ENCODE results near the gene PCSK6. TPM values are rescaled to one million over a fixed set of nuclear protein-coding genes. Genes with fewer than 3 reads are reported as not detected.

The PCSK6 gene
- total RNA-seq, 1 experiment from 2014 or later, result 3.7 TPM

DNA sequence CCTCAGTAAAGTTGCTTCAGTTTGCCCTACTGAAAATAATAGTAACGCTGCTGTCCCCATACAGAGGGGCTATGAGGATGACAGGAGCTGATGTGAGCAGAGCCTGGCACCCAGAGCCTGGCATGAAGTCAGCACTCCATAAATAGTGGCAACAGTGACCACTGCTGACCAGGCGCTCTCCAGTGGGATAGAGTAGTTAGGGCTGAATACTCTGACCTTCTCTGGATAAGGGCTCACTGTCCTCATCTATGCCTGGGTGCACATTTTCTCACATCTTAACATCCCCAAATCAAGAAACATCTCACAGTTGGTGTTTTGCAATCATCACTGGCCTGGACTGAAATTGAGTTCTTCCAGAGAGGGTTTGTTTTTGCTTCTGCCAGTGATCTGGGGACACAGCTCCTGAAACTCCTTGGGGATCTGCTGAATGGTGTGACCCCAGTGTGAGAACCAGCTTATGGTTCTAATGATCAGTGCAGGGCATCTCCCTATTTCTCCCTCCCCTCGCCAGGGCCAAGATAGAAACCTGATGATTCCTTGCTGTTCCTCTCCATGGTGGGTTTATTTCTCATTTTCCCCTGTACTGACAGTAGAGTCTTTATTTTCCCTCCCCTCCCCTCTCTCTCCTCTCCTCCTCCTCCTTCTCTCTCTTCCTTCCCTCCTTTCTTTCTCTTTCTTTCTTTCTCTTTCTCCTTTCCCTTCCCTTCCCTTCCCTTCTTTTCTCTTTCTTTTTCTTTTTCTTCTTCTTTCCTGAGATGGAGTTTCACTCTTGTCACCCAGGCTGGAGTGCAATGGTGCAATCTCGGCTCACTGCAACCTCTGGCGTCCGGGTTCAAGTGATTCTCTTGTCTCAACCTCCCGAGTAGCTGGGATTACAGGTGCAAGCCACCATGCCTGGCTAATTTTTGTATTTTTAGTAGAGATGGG is 3.5 kb upstream of the PCSK6 start:
- BruUV-seq (replicated peaks), result no TSS peak
- CTCF ChIA-PET, result no interaction called here
- no peak for ATAC-seq
- H3F3A ChIP-seq (ENCODE audit: low read length, unreplicated experiment), result no peaks in the 10 kb centered on the region
- POLR2A ChIA-PET (ENCODE audit: unreplicated experiment), result no interaction called here
- H3K27ac ChIP-seq (ENCODE audit: low read length), result no peak overlapping the region
- no peak overlapping the region for H3K9ac ChIP-seq (ENCODE audit: low read length)
- no peaks in the 10 kb centered on the region for H3K79me2 ChIP-seq (ENCODE audit: low read length)
- TF ChIP-seq EZH2 (IDR thresholded peaks at IDR 0.05; ENCODE audit: low read length, unreplicated experiment), result no peak
- TF ChIP-seq, protein P1, sequence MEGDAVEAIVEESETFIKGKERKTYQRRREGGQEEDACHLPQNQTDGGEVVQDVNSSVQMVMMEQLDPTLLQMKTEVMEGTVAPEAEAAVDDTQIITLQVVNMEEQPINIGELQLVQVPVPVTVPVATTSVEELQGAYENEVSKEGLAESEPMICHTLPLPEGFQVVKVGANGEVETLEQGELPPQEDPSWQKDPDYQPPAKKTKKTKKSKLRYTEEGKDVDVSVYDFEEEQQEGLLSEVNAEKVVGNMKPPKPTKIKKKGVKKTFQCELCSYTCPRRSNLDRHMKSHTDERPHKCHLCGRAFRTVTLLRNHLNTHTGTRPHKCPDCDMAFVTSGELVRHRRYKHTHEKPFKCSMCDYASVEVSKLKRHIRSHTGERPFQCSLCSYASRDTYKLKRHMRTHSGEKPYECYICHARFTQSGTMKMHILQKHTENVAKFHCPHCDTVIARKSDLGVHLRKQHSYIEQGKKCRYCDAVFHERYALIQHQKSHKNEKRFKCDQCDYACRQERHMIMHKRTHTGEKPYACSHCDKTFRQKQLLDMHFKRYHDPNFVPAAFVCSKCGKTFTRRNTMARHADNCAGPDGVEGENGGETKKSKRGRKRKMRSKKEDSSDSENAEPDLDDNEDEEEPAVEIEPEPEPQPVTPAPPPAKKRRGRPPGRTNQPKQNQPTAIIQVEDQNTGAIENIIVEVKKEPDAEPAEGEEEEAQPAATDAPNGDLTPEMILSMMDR (conservative IDR thresholded peaks at IDR 0.05; ENCODE audit: low read depth, low read length), result no peak
- TF ChIP-seq EZH2phosphoT487 (IDR thresholded peaks at IDR 0.05; ENCODE audit: borderline replicate concordance, low read length), result no peak
- H3K36me3 ChIP-seq (ENCODE audit: low read depth, low read length), result no peaks in the 10 kb centered on the region
- no peaks in the 10 kb centered on the region for H4K20me1 ChIP-seq (ENCODE audit: low read length)
- no peak for DNase-seq
- no peaks in the 10 kb centered on the region for H3K4me1 ChIP-seq (ENCODE audit: insufficient read depth, low read length)
- H2AFZ ChIP-seq (ENCODE audit: low read length), result no peak overlapping the region
- H3K4me3 ChIP-seq (ENCODE audit: low read length), result no peak overlapping the region
- intact Hi-C loops (cut with micrococcal nuclease), result no loop called here
- no peak overlapping the region for H3K4me2 ChIP-seq (ENCODE audit: low read length)
- no peaks in the 10 kb centered on the region for H3K9me2 ChIP-seq (replicated peaks; ENCODE audit: low read length)
- H3K9me3 ChIP-seq (ENCODE audit: low read length), result no peaks in the 10 kb centered on the region
- H3K27me3 ChIP-seq (ENCODE audit: low read length), result peaks cover 15% of the 10 kb centered on the region

DNA sequence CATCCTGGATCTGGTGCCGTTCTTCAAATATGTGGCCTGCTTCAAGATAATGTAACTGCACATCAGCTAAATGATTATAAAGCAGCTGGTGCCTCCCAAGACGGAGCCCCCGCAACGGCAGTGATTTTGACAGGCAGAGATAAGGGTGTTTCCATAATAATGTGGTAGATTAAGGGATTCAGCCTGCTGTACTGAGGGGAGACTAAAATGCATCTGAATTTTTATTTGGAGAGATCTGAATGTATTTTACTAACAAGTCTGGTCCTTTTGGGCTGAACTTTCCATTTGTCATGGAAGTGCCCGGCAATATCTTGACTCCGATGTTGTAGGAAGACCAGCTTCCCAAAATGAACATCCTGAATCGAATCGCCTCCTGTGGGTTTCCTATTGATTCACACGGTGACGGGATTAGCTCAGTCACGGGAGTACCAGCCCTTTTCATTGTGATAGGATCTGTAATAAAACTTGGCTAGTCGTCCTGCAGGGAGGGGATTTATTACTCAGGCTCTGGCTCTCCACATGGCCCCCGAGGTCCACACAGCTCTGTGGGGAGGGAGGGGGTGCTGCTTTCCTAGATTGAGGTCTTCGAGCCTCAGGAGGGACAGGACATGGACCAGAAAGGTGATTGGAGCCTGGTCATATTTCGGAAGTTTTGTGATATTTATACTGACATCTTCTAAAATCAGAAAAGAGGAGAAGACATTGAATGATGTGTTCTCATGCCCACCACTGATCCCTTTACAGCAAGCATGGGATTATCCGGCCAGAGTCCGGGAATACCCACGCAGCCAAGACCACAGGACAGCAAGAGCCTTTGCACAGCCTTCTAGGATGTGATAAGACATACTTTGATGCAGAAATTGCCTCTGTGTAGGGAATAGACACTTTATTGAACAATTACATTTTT is 2.5 kb upstream of the PCSK6 start:
- H4K20me1 ChIP-seq (ENCODE audit: low read length), result no peaks in the 10 kb centered on the region
- no peak overlapping the region for H3K27ac ChIP-seq (ENCODE audit: low read length)
- H2AFZ ChIP-seq (ENCODE audit: low read length), result no peak overlapping the region
- peaks cover 21% of the 10 kb centered on the region for H3K27me3 ChIP-seq (ENCODE audit: low read length)
- no peaks in the 10 kb centered on the region for H3K9me2 ChIP-seq (replicated peaks; ENCODE audit: low read length)
- no peak overlapping the region for H3K9ac ChIP-seq (ENCODE audit: low read length)
- no peaks in the 10 kb centered on the region for H3K9me3 ChIP-seq (ENCODE audit: low read length)
- POLR2A ChIA-PET (ENCODE audit: unreplicated experiment), result no interaction called here
- intact Hi-C loops (cut with micrococcal nuclease), result no loop called here
- H3K4me2 ChIP-seq (ENCODE audit: low read length), result no peak overlapping the region
- no peaks in the 10 kb centered on the region for H3K4me1 ChIP-seq (ENCODE audit: insufficient read depth, low read length)
- no peak for ATAC-seq
- no peak for DNase-seq
- no peak overlapping the region for H3K4me3 ChIP-seq (ENCODE audit: low read length)
- CTCF ChIA-PET, result no interaction called here
- no peaks in the 10 kb centered on the region for H3K79me2 ChIP-seq (ENCODE audit: low read length)
- no TSS peak for BruUV-seq (replicated peaks)
- TF ChIP-seq EZH2 (IDR thresholded peaks at IDR 0.05; ENCODE audit: low read length, unreplicated experiment), result no peak
- TF ChIP-seq, protein P1 (conservative IDR thresholded peaks at IDR 0.05; ENCODE audit: low read depth, low read length), result no peak
- no peak for TF ChIP-seq EZH2phosphoT487 (IDR thresholded peaks at IDR 0.05; ENCODE audit: borderline replicate concordance, low read length)
- H3K36me3 ChIP-seq (ENCODE audit: low read depth, low read length), result no peaks in the 10 kb centered on the region
- H3F3A ChIP-seq (ENCODE audit: low read length, unreplicated experiment), result no peaks in the 10 kb centered on the region

All from PC-3 (cell line).